Measurements from ENCODE around the gene SCGN.

Gene SCGN

DNA sequence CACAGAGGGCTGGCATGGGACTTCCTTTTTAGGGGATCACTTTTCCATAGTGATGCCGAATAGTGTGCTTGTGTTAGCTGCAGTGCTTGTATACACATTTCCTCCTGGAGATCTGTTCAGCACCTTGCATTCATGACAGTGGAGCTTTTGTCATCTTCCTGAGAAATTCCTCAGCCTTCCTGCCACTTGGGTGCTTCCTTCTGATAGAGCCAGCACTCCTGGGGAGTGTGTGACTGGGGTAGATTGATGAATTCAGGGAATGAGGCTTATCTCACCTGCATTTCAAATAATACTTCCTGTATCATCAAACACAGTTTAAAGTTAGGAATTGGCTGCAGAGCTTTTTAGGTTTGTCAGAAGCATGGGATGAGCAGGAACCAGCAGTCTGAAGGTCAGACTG, 48.8 kb upstream of the SCGN start:
- H3K4me3 ChIP-seq (ENCODE audit: low read depth, low read length): no peak overlapping the region
- ChIA-PET POLR2A (no interaction called here), CTCF (interaction anchor here (0.5 to 4.1 kb wide), 7 partner anchors 9 to 1159 kb away, joined by 3 to 32 read pairs (median 5); no protein-coding TSS in a partner anchor)
- H3K4me1 ChIP-seq (ENCODE audit: control insufficient read depth, insufficient read depth, low read length): no peaks in the 10 kb centered on the region
- no peak for TF ChIP-seq ZNF146 (tag by site-specific recombination; IDR thresholded peaks at IDR 0.05)
- TF ChIP-seq SCRT2 (tag by site-specific recombination; IDR thresholded peaks at IDR 0.05): no peak
- TF ChIP-seq, protein P1, sequence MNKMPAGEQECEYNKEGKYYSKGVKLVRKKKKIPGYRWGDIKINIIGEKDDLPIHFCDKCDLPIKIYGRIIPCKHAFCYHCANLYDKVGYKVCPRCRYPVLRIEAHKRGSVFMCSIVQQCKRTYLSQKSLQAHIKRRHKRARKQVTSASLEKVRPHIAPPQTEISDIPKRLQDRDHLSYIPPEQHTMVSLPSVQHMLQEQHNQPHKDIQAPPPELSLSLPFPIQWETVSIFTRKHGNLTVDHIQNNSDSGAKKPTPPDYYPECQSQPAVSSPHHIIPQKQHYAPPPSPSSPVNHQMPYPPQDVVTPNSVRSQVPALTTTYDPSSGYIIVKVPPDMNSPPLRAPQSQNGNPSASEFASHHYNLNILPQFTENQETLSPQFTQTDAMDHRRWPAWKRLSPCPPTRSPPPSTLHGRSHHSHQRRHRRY (tag by site-specific recombination; IDR thresholded peaks at IDR 0.05): no peak
- TF ChIP-seq, protein P2, sequence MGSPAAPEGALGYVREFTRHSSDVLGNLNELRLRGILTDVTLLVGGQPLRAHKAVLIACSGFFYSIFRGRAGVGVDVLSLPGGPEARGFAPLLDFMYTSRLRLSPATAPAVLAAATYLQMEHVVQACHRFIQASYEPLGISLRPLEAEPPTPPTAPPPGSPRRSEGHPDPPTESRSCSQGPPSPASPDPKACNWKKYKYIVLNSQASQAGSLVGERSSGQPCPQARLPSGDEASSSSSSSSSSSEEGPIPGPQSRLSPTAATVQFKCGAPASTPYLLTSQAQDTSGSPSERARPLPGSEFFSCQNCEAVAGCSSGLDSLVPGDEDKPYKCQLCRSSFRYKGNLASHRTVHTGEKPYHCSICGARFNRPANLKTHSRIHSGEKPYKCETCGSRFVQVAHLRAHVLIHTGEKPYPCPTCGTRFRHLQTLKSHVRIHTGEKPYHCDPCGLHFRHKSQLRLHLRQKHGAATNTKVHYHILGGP (tag by site-specific recombination; IDR thresholded peaks at IDR 0.05): no peak
- TF ChIP-seq ZSCAN16 (tag by site-specific recombination; IDR thresholded peaks at IDR 0.05): no peak
- no peak for TF ChIP-seq ZNF214 (tag by site-specific recombination; IDR thresholded peaks at IDR 0.05; ENCODE audit: borderline replicate concordance)
- TF ChIP-seq ZNF677 (tag by site-specific recombination; IDR thresholded peaks at IDR 0.05): no peak
- TF ChIP-seq, protein P3, sequence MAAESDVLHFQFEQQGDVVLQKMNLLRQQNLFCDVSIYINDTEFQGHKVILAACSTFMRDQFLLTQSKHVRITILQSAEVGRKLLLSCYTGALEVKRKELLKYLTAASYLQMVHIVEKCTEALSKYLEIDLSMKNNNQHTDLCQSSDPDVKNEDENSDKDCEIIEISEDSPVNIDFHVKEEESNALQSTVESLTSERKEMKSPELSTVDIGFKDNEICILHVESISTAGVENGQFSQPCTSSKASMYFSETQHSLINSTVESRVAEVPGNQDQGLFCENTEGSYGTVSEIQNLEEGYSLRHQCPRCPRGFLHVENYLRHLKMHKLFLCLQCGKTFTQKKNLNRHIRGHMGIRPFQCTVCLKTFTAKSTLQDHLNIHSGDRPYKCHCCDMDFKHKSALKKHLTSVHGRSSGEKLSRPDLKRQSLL (tag by site-specific recombination; IDR thresholded peaks at IDR 0.05): no peak
- TF ChIP-seq ZNF544 (tag by site-specific recombination; IDR thresholded peaks at IDR 0.05): no peak
- TF ChIP-seq ZNF239 (tag by site-specific recombination; IDR thresholded peaks at IDR 0.05): no peak
- TF ChIP-seq ZSCAN30 (tag by site-specific recombination; IDR thresholded peaks at IDR 0.05): no peak
- TF ChIP-seq MZF1 (tag by site-specific recombination; IDR thresholded peaks at IDR 0.05; ENCODE audit: borderline replicate concordance): no peak
- no peak for TF ChIP-seq KLF1 (tag by site-specific recombination; IDR thresholded peaks at IDR 0.05)
- TF ChIP-seq, protein P4, sequence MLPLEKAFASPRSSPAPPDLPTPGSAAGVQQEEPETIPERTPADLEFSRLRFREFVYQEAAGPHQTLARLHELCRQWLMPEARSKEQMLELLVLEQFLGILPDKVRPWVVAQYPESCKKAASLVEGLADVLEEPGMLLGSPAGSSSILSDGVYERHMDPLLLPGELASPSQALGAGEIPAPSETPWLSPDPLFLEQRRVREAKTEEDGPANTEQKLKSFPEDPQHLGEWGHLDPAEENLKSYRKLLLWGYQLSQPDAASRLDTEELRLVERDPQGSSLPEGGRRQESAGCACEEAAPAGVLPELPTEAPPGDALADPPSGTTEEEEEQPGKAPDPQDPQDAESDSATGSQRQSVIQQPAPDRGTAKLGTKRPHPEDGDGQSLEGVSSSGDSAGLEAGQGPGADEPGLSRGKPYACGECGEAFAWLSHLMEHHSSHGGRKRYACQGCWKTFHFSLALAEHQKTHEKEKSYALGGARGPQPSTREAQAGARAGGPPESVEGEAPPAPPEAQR (tag by site-specific recombination; IDR thresholded peaks at IDR 0.05): no peak
- no peak for TF ChIP-seq ZNF521 (tag by site-specific recombination; IDR thresholded peaks at IDR 0.05)
- no peak for TF ChIP-seq ZIC2 (tag by site-specific recombination; IDR thresholded peaks at IDR 0.05)
- TF ChIP-seq HOXC10 (CRISPR knock-in tag; IDR thresholded peaks at IDR 0.05): no peak
- H3K9me3 ChIP-seq (ENCODE audit: control insufficient read depth, insufficient read depth, low read depth, low read length): no peaks in the 10 kb centered on the region
- H3K36me3 ChIP-seq (ENCODE audit: control insufficient read depth in 2 of 2, insufficient read depth in 1 of 2, low read length in 2 of 2): no peaks in the 10 kb centered on the region
- H3K27ac ChIP-seq (ENCODE audit: extremely low read depth, low read depth, low read length): no peak overlapping the region

DNA sequence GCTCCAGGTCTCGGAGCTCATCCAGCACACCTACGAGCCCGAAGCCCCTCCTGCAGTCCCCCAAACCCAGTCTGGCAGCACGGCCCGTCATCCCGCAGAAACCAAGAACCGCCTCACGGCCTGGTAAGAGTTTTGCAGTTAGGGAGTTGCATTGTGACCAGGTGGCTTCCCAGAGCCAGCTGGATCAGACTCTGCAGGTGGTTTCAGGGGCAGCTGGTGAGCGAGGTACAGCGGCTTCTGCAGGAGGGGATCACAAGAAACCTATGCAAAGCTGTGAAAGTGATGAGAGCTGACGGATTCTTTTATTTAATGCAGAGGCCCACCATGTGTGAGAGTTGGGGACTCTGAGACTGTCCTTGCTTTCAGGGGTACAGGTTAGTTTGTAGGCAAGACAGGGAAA, 45.9 kb upstream of the SCGN start:
- CTCF ChIA-PET: interaction anchor here (0.7 to 2.0 kb wide), 5 partner anchors 50 to 382 kb away, joined by 3 to 16 read pairs (median 5); no protein-coding TSS in a partner anchor
- H3K4me1 ChIP-seq (ENCODE audit: control insufficient read depth, insufficient read depth, low read length): no peaks in the 10 kb centered on the region
- no peaks in the 10 kb centered on the region for H3K9me3 ChIP-seq (ENCODE audit: control insufficient read depth, insufficient read depth, low read depth, low read length)
- no peak overlapping the region for H3K27ac ChIP-seq (ENCODE audit: extremely low read depth, low read depth, low read length)
- TF ChIP-seq ZNF140 (tag by site-specific recombination; IDR thresholded peaks at IDR 0.05) (no peak), ZNF48 (tag by site-specific recombination; IDR thresholded peaks at IDR 0.05) (no peak), ZNF624 (tag by site-specific recombination; IDR thresholded peaks at IDR 0.05) (no peak)
- TF ChIP-seq, protein P5, sequence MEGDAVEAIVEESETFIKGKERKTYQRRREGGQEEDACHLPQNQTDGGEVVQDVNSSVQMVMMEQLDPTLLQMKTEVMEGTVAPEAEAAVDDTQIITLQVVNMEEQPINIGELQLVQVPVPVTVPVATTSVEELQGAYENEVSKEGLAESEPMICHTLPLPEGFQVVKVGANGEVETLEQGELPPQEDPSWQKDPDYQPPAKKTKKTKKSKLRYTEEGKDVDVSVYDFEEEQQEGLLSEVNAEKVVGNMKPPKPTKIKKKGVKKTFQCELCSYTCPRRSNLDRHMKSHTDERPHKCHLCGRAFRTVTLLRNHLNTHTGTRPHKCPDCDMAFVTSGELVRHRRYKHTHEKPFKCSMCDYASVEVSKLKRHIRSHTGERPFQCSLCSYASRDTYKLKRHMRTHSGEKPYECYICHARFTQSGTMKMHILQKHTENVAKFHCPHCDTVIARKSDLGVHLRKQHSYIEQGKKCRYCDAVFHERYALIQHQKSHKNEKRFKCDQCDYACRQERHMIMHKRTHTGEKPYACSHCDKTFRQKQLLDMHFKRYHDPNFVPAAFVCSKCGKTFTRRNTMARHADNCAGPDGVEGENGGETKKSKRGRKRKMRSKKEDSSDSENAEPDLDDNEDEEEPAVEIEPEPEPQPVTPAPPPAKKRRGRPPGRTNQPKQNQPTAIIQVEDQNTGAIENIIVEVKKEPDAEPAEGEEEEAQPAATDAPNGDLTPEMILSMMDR (tag by site-specific recombination; IDR thresholded peaks at IDR 0.05): no peak
- peaks cover 0 to 4% of the 10 kb centered on the region in 2 experiments; a peak in 1 of 3 replicates for H3K36me3 ChIP-seq (ENCODE audit: control insufficient read depth in 2 of 2, insufficient read depth in 1 of 2, low read length in 2 of 2)
- no peak overlapping the region for H3K4me3 ChIP-seq (ENCODE audit: low read depth, low read length)
- POLR2A ChIA-PET: no interaction called here
